DND-41 (cell line): ENCODE measurements around the gene SLC5A6.

Experiments used
- ATAC-seq: fragments of 200-7000 bp; cut with Tn5 transposase; 3 replicates; pipeline ENCODE4 v1.9.1; 2021; ENCODE audit warnings: low read depth; ENCODE audit not compliant: insufficient read depth
- DNase-seq: peaks from one replicate; pipeline ENCODE4 v3.0.0-alpha.2; 2020
- H2AFZ ChIP-seq: 2 replicates; pipeline ENCODE4 v1.6.0; 2012; ENCODE audit warnings: low read depth, low read length
- H3K27ac ChIP-seq: 2 replicates; pipeline ENCODE4 v1.5.1; 2012; ENCODE audit warnings: low read length, inconsistent platforms
- H3K27me3 ChIP-seq: fragments of 200-600 bp; sonication (generic); 2 replicates; pipeline ENCODE4 v1.6.0; 2012; ENCODE audit warnings: low read length, mild to moderate bottlenecking, inconsistent platforms; ENCODE audit not compliant: insufficient read depth, poor library complexity
- H3K36me3 ChIP-seq: 2 replicates; pipeline ENCODE4 v1.5.1; 2012; ENCODE audit warnings: low read length, inconsistent platforms; ENCODE audit not compliant: insufficient read depth
- H3K4me1 ChIP-seq: 2 replicates; pipeline ENCODE4 v1.5.1; 2012; ENCODE audit warnings: mild to moderate bottlenecking, low read length; ENCODE audit not compliant: insufficient read depth
- H3K4me2 ChIP-seq: 2 replicates; pipeline ENCODE4 v1.6.0; 2012; ENCODE audit warnings: mild to moderate bottlenecking, moderate library complexity, low read length, inconsistent platforms; ENCODE audit not compliant: insufficient read depth
- H3K4me3 ChIP-seq, 2 experiments: fragments of 200-600 bp in 1 of 2; shearing (Covaris generic) in 1 of 2; 2 replicates each; pipeline ENCODE4 v1.5.1; 2012 to 2016; ENCODE audit warnings: inconsistent platforms in 2 of 2, low read length in 2 of 2, mild to moderate bottlenecking in 2 of 2, low read depth in 1 of 2, moderate library complexity in 1 of 2
- H3K79me2 ChIP-seq: 2 replicates; pipeline ENCODE4 v1.6.0; 2012; ENCODE audit warnings: low read length, inconsistent platforms; ENCODE audit not compliant: insufficient read depth
- H3K9ac ChIP-seq: 2 replicates; pipeline ENCODE4 v1.6.0; 2012; ENCODE audit warnings: low read depth, mild to moderate bottlenecking, inconsistent platforms, low read length, moderate library complexity
- H3K9me3 ChIP-seq: 2 replicates; pipeline ENCODE4 v1.5.1; 2012; ENCODE audit warnings: low read length, moderate library complexity, mild to moderate bottlenecking, inconsistent platforms; ENCODE audit not compliant: insufficient read depth, severe bottlenecking
- H4K20me1 ChIP-seq: 2 replicates; pipeline ENCODE4 v1.6.0; 2012; ENCODE audit warnings: low read length; ENCODE audit not compliant: insufficient read depth
- EZH2 ChIP-seq: IDR thresholded peaks from 3 replicates; pipeline ENCODE4 v1.6.1; 2012; ENCODE audit warnings: borderline replicate concordance, low read depth, mild to moderate bottlenecking, moderate library complexity, low read length, inconsistent platforms; ENCODE audit not compliant: severe bottlenecking
- TF ChIP-seq, protein P1 (sequence below): IDR thresholded peaks from 2 replicates; pipeline ENCODE4 v1.5.1; 2012; ENCODE audit warnings: borderline replicate concordance, low read length, moderate library complexity, mild to moderate bottlenecking; ENCODE audit not compliant: poor library complexity, severe bottlenecking; ENCODE audit errors: extremely low read depth

SLC5A6 gene

DNA sequence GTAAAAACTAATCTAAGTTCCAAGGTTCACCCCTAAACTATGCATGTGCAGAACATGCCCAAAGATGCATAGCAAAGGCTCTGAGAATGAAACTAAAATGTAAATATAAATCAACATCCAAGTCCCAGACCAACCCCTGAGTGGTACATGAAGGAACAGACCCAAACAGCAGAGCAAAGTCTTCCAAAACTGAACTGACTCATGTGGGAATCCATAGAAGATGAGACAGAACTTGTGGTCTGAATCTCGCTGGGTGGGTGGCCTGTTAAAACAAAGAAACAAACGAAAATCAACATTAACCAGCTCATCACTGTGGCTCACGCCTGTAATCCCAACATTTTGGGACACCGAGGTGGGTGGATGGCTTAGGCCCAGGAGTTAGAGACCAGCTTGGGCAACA, 29.7 kb downstream of the SLC5A6 start:
- no peaks in the 10 kb centered on the region for H3K79me2 ChIP-seq
- H3K9me3 ChIP-seq, result no peaks in the 10 kb centered on the region
- no peaks in the 10 kb centered on the region for H3K4me1 ChIP-seq
- DNase-seq (no peak), ATAC-seq (no peak)
- TF ChIP-seq EZH2, result no peak
- TF ChIP-seq, protein P1, sequence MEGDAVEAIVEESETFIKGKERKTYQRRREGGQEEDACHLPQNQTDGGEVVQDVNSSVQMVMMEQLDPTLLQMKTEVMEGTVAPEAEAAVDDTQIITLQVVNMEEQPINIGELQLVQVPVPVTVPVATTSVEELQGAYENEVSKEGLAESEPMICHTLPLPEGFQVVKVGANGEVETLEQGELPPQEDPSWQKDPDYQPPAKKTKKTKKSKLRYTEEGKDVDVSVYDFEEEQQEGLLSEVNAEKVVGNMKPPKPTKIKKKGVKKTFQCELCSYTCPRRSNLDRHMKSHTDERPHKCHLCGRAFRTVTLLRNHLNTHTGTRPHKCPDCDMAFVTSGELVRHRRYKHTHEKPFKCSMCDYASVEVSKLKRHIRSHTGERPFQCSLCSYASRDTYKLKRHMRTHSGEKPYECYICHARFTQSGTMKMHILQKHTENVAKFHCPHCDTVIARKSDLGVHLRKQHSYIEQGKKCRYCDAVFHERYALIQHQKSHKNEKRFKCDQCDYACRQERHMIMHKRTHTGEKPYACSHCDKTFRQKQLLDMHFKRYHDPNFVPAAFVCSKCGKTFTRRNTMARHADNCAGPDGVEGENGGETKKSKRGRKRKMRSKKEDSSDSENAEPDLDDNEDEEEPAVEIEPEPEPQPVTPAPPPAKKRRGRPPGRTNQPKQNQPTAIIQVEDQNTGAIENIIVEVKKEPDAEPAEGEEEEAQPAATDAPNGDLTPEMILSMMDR, result no peak
- no peak overlapping the region for H3K4me3 ChIP-seq
- H3K4me2 ChIP-seq, result no peak overlapping the region
- H4K20me1 ChIP-seq, result no peaks in the 10 kb centered on the region
- H3K27me3 ChIP-seq, result peaks cover 19% of the 10 kb centered on the region
- no peak overlapping the region for H3K9ac ChIP-seq
- no peaks in the 10 kb centered on the region for H3K36me3 ChIP-seq
- no peak overlapping the region for H3K27ac ChIP-seq
- H2AFZ ChIP-seq, result no peak overlapping the region

DNA sequence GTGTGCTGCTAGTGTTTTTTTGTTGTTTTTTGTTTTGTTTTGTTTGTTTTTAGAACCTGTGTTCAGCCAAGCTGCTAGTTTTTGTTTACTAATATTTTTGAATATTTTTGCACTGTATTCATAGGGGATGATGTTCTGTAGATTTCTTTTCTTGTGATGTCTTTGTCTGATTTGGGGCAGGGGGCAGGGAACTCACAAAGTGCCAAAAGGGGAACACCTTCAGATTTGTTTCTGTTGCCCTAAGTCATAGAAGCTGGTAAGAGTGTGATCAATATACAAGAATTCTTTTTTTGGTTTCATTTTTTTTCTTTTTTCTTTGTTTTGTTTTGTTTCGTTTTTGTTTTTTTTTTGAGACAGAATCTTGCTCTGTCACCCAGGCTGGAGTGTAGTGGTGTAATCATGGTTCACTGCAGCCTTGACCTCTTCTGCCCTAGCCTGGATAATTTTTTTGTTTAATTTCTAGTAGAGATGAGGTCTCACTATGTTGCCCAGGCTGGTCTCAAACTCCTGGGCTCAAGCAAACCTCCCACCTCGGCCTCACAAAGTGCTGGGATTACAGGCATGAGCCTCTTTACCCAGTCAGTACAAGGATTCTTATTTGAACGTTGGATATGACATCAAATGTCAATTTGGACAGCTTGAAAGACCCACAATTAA, 32.6 kb downstream of the SLC5A6 start:
- Histone ChIP-seq H3K79me2 (no peaks in the 10 kb centered on the region), H2AFZ (no peak overlapping the region), H3K4me3 (no peak overlapping the region), H3K4me1 (no peaks in the 10 kb centered on the region), H3K9me3 (no peaks in the 10 kb centered on the region), H3K9ac (no peak overlapping the region), H4K20me1 (no peaks in the 10 kb centered on the region), H3K36me3 (no peaks in the 10 kb centered on the region), H3K4me2 (no peak overlapping the region), H3K27me3 (peaks cover 19% of the 10 kb centered on the region), H3K27ac (no peak overlapping the region)
- ATAC-seq (no peak), DNase-seq (no peak)
- TF ChIP-seq EZH2, result no peak
- TF ChIP-seq, protein P1, result no peak

DNA sequence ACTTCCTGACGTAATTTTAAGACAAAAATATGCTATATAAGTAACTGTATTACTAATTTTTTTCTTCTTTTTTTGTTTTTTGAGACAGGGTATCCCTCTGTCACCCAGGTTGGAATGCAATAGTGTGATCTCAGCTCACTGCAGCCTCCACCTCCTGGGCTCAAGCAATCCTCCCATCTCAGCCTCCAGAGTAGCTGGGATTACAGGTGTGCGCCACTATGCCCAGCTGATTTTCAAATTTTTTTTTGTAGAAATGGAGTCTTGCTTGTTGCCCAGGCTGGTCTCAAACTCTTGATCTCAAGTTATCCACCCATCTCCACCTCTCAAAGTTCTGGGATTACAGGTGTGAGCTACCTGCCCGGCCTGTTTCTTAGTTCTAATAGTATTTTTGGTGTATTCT, 33.6 kb downstream of the SLC5A6 start:
- no peak overlapping the region for H3K27ac ChIP-seq
- H3K79me2 ChIP-seq, result no peaks in the 10 kb centered on the region
- peaks cover 25% of the 10 kb centered on the region for H3K27me3 ChIP-seq
- H3K9me3 ChIP-seq, result no peaks in the 10 kb centered on the region
- H3K36me3 ChIP-seq, result no peaks in the 10 kb centered on the region
- no peak overlapping the region for H2AFZ ChIP-seq
- TF ChIP-seq, protein P1, result no peak
- TF ChIP-seq EZH2, result no peak
- H3K9ac ChIP-seq, result no peak overlapping the region
- DNase-seq, result no peak
- no peaks in the 10 kb centered on the region for H4K20me1 ChIP-seq
- no peaks in the 10 kb centered on the region for H3K4me1 ChIP-seq
- H3K4me3 ChIP-seq, result no peak overlapping the region
- ATAC-seq, result no peak
- no peak overlapping the region for H3K4me2 ChIP-seq
